ENCODE results near the gene FKBP1B. TPM values are rescaled to one million over a fixed set of nuclear protein-coding genes. Genes with fewer than 3 reads are reported as not detected.

The FKBP1B gene
- total RNA-seq, 4 donors from 2014 or later: 6.0 to 27.3 (median 8.4) TPM

GRCh38 chr2:24073816-24074215 is 24.3 kb downstream of the FKBP1B start:
- no peaks in the 10 kb centered on the region for H3K9me3 ChIP-seq
- H3K27ac ChIP-seq: no peak overlapping the region
- intact Hi-C loops (cut with DNase I; ENCODE audit: low total_unique reads): no loop called here
- H3K4me3 ChIP-seq: no peak overlapping the region
- in situ Hi-C loops (cut with MboI; ENCODE audit: low pct_ligation_motif_present in 1 of 4, low pct_unique_long_range_greater_than_20kb in 1 of 4, low sequenced_read_pairs in 3 of 4): loop anchor here in 1 of 4 donors (10.0 kb wide), 1 partner anchor 149 kb away; the partner anchor contains the start of gene ATAD2B
- peaks cover 9 to 30% (median 16%) of the 10 kb centered on the region in 4 donors for H3K4me1 ChIP-seq
- TF ChIP-seq CTCF (IDR thresholded peaks at IDR 0.05): no peak
- no peak for TF ChIP-seq EP300 (IDR thresholded peaks at IDR 0.05; ENCODE audit: low read depth)
- TF ChIP-seq POLR2A (IDR thresholded peaks at IDR 0.05): no peak
- no peak for TF ChIP-seq POLR2AphosphoS5 (IDR thresholded peaks at IDR 0.05)
- DNase-seq: no peak
- peaks cover 0 to 22% (median 5%) of the 10 kb centered on the region in 4 donors for H3K36me3 ChIP-seq
- H3K27me3 ChIP-seq: no peaks in the 10 kb centered on the region
- WGBS, 2 donors (ENCODE audit: low coverage in 1 of 2): 82 to 85% methylated on average over 6 of the region's 6 CpGs

- DNase-seq: no peak
- intact Hi-C loops (cut with DNase I; ENCODE audit: low total_unique reads): no loop called here
- H3K9me3 ChIP-seq: no peaks in the 10 kb centered on the region
- peaks cover 9 to 30% (median 16%) of the 10 kb centered on the region in 4 donors for H3K4me1 ChIP-seq
- in situ Hi-C loops (cut with MboI; ENCODE audit: low pct_ligation_motif_present in 1 of 4, low pct_unique_long_range_greater_than_20kb in 1 of 4, low sequenced_read_pairs in 3 of 4): loop anchor here in 1 of 4 donors (10.0 kb wide), 1 partner anchor 150 kb away; the partner anchor contains the start of gene ATAD2B
- H3K27me3 ChIP-seq: no peaks in the 10 kb centered on the region
- peaks cover 0 to 22% (median 2%) of the 10 kb centered on the region in 4 donors for H3K36me3 ChIP-seq
- TF ChIP-seq POLR2A (IDR thresholded peaks at IDR 0.05) (no peak), POLR2AphosphoS5 (IDR thresholded peaks at IDR 0.05) (no peak), EP300 (IDR thresholded peaks at IDR 0.05; ENCODE audit: low read depth) (no peak), CTCF (IDR thresholded peaks at IDR 0.05) (no peak)
- H3K4me3 ChIP-seq: peak overlapping the region in 3 of 4 donors; percentile 55 to 60 (median 60)
- H3K27ac ChIP-seq: peak overlapping the region; percentile 90 to 97 (median 93)
- 51 to 58% methylated on average over 5 of the region's 5 CpGs for WGBS, 2 donors (ENCODE audit: low coverage in 1 of 2)
Measured at GRCh38 chr2:24075259-24075658, 25.7 kb downstream of the FKBP1B start.

GRCh38 chr2:24075915-24076848 is 26.6 kb downstream of the FKBP1B start, which contains the start of gene SF3B6:
TSS of gene SF3B6 (minus strand) at chr2:24076326. CDS start at chr2:24076229, 97 bp downstream.
- TF ChIP-seq POLR2A (IDR thresholded peaks at IDR 0.05) (peak; percentile 76), EP300 (IDR thresholded peaks at IDR 0.05; ENCODE audit: low read depth) (no peak), POLR2AphosphoS5 (IDR thresholded peaks at IDR 0.05) (peak; percentile 84 to 93 (median 86)), CTCF (IDR thresholded peaks at IDR 0.05) (no peak)
- Histone ChIP-seq H3K36me3 (peaks cover 0 to 22% (median 0%) of the 10 kb centered on the region in 4 donors), H3K27ac (peak within 1 kb of the TSS; percentile 90 to 97 (median 93)), H3K9me3 (no peaks in the 10 kb centered on the region), H3K4me3 (peak within 1 kb of the TSS; percentile 55 to 66 (median 60)), H3K27me3 (no peaks in the 10 kb centered on the region), H3K4me1 (peaks cover 9 to 30% (median 16%) of the 10 kb centered on the region in 4 donors)
- 0 to 1% methylated on average over 3 to 62 of the region's 64 CpGs for WGBS, 2 donors (ENCODE audit: low coverage in 1 of 2)
- in situ Hi-C loops (cut with MboI; ENCODE audit: low pct_ligation_motif_present in 1 of 4, low pct_unique_long_range_greater_than_20kb in 1 of 4, low sequenced_read_pairs in 3 of 4): loop anchor here in 1 of 4 donors (10.0 kb wide), 1 partner anchor 151 kb away; the partner anchor contains the start of gene ATAD2B
- intact Hi-C loops (cut with DNase I; ENCODE audit: low total_unique reads): no loop called here
- DNase-seq: peak; percentile 100
